ENCODE results near the gene JPT2.

Gene JPT2

DNA sequence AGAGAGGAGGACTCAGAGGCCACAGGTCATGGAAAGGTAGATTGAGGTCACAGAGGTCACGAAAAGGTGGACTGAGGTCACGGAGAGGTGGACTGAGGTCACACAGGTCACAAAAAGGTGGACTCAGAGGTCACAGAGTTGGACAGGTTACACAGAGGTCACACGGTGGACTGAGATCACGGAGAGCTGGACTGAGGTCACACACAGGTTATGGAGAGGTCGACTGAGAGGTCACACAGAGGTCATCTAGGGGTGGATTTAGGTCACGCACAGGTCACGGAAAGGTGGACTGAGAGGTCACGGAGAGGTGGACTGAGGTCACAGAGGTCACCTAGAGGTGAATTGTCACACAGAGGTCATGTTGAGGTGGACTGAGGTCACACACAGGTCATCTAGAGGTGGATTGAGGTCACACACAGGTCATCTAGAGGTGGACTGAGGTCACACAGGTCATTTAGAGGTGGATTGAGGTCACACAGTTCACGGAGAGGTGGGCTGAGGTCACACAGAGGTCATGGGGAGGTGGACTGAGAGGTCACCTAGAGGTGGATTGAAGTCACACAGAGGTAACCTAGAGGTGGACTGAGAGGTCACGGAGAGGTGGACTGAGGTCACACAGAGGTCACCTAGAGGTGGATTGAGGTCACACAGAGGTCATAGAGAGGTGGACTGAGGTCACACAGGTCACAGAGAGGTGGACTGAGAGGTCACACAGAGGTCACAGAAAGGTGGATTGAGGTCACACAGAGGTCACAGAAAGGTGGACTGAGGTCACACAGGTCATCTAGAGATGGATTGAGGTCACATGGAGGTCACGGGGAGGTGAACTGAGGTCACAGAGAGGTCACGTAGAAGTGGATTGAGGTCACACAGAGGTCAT lies 26.7 kb upstream of the JPT2 start:
- Histone ChIP-seq H3K27me3 (ENCODE audit: control insufficient read depth in 2 of 2, insufficient read depth in 2 of 2, low read length in 2 of 2) (no peaks in the 10 kb centered on the region), H3K36me3 (ENCODE audit: control insufficient read depth in 2 of 2, insufficient read depth in 2 of 2, low read length in 2 of 2) (peaks cover 34 to 49% of the 10 kb centered on the region in 2 donors), H3K4me1 (ENCODE audit: control insufficient read depth in 2 of 2, insufficient read depth in 2 of 2, low read length in 2 of 2) (no peaks in the 10 kb centered on the region), H3K9me3 (ENCODE audit: control insufficient read depth in 2 of 2, low read length in 2 of 2) (no peaks in the 10 kb centered on the region), H3K9ac (ENCODE audit: low read depth in 1 of 2, low read length in 2 of 2) (no peak overlapping the region), H3K4me3 (ENCODE audit: low read length in 2 of 2) (no peak overlapping the region), H3K27ac (ENCODE audit: low read depth in 2 of 2, low read length in 2 of 2) (no peak overlapping the region)

DNA sequence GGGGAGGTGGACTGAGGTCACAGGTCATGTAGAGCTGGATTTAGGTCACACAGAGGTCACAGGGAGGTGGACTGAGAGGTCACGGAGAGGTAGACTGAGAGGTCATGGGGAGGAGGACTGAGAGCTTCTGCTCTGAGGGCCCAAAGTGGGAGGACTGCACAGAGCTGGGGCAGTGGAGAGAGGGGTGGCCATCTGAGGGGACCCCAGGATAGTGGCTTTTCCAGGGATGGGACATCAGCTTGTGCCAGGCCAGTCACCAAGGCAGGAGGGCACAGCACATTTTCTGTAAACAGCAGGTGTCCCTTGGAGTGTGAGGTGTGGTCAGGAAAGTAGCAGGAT lies 26.1 kb upstream of the JPT2 start:
- Histone ChIP-seq H3K9me3 (ENCODE audit: control insufficient read depth in 2 of 2, low read length in 2 of 2) (no peaks in the 10 kb centered on the region), H3K36me3 (ENCODE audit: control insufficient read depth in 2 of 2, insufficient read depth in 2 of 2, low read length in 2 of 2) (peaks cover 34 to 51% of the 10 kb centered on the region in 2 donors), H3K27me3 (ENCODE audit: control insufficient read depth in 2 of 2, insufficient read depth in 2 of 2, low read length in 2 of 2) (no peaks in the 10 kb centered on the region), H3K27ac (ENCODE audit: low read depth in 2 of 2, low read length in 2 of 2) (no peak overlapping the region), H3K9ac (ENCODE audit: low read depth in 1 of 2, low read length in 2 of 2) (no peak overlapping the region), H3K4me1 (ENCODE audit: control insufficient read depth in 2 of 2, insufficient read depth in 2 of 2, low read length in 2 of 2) (no peaks in the 10 kb centered on the region), H3K4me3 (ENCODE audit: low read length in 2 of 2) (no peak overlapping the region)

DNA sequence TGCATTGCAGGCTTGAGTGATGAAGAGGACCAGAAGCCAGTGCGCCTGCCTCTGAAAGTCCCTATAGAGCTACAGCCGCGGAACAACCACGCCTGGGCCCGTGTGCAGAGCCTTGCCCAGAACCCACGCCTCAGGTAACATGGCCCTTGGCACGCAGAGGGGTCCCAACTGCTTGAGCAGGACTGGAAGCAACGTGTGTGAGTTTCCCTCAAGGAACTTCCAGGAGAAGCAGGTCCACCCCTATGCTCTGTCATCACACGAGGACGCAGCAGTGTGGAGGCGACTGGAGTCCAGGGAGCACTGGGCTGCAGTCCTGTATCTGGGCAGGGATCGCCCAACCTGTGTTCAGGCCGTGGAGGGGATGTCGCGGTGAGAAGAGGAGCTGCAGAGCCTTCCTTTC lies 25.1 kb upstream of the JPT2 start:
- Histone ChIP-seq H3K4me3 (ENCODE audit: low read length in 2 of 2) (no peak overlapping the region), H3K36me3 (ENCODE audit: control insufficient read depth in 2 of 2, insufficient read depth in 2 of 2, low read length in 2 of 2) (peaks cover 36 to 61% of the 10 kb centered on the region in 2 donors), H3K4me1 (ENCODE audit: control insufficient read depth in 2 of 2, insufficient read depth in 2 of 2, low read length in 2 of 2) (no peaks in the 10 kb centered on the region), H3K9me3 (ENCODE audit: control insufficient read depth in 2 of 2, low read length in 2 of 2) (no peaks in the 10 kb centered on the region), H3K27me3 (ENCODE audit: control insufficient read depth in 2 of 2, insufficient read depth in 2 of 2, low read length in 2 of 2) (no peaks in the 10 kb centered on the region), H3K9ac (ENCODE audit: low read depth in 1 of 2, low read length in 2 of 2) (no peak overlapping the region), H3K27ac (ENCODE audit: low read depth in 2 of 2, low read length in 2 of 2) (no peak overlapping the region)

DNA sequence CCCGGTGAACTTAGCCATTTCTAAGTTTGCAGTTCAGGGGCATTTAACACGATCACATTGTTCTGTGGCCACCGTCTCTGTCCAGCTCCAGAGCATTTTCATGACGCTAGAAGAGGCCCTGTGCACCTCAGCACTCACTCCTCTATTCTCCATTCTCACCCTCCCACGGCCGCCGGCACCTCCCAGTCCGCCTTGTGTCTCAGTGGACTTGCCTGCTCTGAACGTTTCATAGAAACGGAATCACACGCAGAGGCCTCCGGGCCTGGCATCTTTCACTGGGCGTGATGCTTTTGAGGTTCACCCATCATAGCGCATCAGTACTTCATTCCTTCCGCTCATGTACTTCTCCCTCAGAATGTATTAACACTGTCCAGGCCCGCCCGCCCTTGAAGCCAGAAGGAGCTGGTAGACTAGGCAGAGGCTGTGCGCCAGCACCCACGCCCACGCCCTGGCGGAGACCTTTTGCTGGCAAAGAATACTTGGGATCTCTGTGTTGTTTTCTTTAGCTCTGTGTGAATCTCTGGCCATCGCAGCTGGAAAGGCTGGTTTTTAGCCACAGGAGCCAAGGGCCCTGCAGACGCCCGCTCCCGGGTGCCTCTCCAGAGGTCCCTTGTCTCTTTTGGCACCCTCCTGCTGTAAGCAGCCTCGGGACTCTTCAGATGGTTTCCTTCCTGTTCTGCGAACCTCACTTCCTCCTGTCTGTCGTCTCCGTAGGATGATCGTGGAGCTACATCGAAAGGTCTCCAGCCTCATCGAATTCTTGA lies 23.4 kb upstream of the JPT2 start:
- H3K4me3 ChIP-seq (ENCODE audit: low read length in 2 of 2) = no peak overlapping the region
- no peaks in the 10 kb centered on the region for H3K27me3 ChIP-seq (ENCODE audit: control insufficient read depth in 2 of 2, insufficient read depth in 2 of 2, low read length in 2 of 2)
- no peak overlapping the region for H3K9ac ChIP-seq (ENCODE audit: low read depth in 1 of 2, low read length in 2 of 2)
- no peak overlapping the region for H3K27ac ChIP-seq (ENCODE audit: low read depth in 2 of 2, low read length in 2 of 2)
- peaks cover 40 to 66% of the 10 kb centered on the region in 2 donors for H3K36me3 ChIP-seq (ENCODE audit: control insufficient read depth in 2 of 2, insufficient read depth in 2 of 2, low read length in 2 of 2)
- no peaks in the 10 kb centered on the region for H3K4me1 ChIP-seq (ENCODE audit: control insufficient read depth in 2 of 2, insufficient read depth in 2 of 2, low read length in 2 of 2)
- H3K9me3 ChIP-seq (ENCODE audit: control insufficient read depth in 2 of 2, low read length in 2 of 2) = no peaks in the 10 kb centered on the region

DNA sequence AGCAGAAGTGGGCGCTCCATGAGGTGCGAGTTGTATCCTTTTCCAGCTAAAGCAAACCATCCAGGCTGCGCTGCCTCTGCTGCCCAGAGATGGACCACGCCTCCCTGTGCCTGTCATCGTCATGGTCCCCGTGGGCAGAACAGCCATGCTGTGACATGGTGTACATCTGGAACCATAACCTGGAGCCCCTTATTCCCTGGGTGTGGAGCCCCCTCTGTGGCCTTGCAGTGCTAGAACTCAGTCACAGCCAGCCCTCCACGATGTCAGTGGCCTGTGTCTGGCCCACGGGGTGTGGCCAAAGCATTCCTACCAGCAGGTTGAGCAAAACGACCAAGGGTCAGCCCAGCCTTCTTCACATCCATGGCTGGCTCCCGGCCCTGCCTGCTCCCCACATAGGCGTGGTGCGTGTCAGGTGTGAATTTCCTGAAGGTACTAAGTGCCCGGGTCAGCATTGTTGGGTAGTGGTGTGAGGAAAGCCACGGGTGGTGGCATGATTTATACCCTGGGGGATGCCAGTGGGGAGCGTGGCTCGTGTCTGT lies 22.7 kb upstream of the JPT2 start:
- H3K9me3 ChIP-seq (ENCODE audit: control insufficient read depth in 2 of 2, low read length in 2 of 2) = no peaks in the 10 kb centered on the region
- H3K9ac ChIP-seq (ENCODE audit: low read depth in 1 of 2, low read length in 2 of 2) = no peak overlapping the region
- no peaks in the 10 kb centered on the region for H3K4me1 ChIP-seq (ENCODE audit: control insufficient read depth in 2 of 2, insufficient read depth in 2 of 2, low read length in 2 of 2)
- H3K36me3 ChIP-seq (ENCODE audit: control insufficient read depth in 2 of 2, insufficient read depth in 2 of 2, low read length in 2 of 2) = peaks cover 47 to 71% of the 10 kb centered on the region in 2 donors
- H3K27me3 ChIP-seq (ENCODE audit: control insufficient read depth in 2 of 2, insufficient read depth in 2 of 2, low read length in 2 of 2) = no peaks in the 10 kb centered on the region
- H3K27ac ChIP-seq (ENCODE audit: low read depth in 2 of 2, low read length in 2 of 2) = no peak overlapping the region
- no peak overlapping the region for H3K4me3 ChIP-seq (ENCODE audit: low read length in 2 of 2)

DNA sequence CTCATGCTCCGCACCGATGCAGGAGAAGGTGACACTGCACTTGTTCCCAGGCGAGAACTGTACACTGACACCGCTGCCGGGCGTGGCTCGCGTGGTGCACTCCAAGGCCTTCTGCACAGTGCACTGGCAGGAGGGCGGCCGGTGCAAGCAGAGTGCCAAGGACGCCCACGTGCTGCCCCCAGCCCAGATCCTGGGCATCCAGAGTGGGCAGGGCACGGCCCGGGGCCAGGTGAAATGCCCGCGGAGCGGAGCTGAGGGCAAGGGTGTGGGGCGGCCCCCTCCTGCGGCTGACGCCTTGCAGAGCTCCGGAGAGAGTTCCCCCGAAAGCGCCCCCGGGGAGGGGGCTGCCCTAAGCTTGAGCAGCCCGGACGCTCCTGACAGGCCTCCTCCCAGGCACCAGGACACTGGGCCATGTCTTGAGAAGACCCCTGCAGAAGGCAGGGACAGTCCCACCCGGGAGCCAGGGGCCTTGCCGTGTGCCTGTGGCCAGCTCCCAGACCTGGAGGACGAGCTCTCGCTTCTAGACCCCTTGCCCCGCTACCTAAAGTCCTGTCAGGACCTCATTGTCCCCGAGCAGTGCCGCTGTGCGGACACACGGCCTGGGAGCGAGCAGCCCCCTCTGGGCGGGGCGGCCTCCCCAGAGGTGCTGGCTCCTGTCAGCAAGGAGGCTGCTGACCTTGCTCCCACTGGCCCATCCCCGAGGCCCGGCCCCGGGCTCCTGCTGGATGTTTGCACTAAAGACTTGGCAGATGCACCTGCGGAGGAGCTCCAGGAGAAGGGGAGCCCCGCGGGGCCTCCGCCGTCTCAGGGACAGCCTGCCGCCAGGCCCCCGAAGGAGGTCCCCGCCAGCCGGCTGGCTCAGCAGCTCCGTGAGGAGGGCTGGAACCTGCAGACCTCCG lies 21.9 kb upstream of the JPT2 start:
- no peaks in the 10 kb centered on the region for H3K9me3 ChIP-seq (ENCODE audit: control insufficient read depth in 2 of 2, low read length in 2 of 2)
- H3K36me3 ChIP-seq (ENCODE audit: control insufficient read depth in 2 of 2, insufficient read depth in 2 of 2, low read length in 2 of 2) = peaks cover 49 to 64% of the 10 kb centered on the region in 2 donors
- no peaks in the 10 kb centered on the region for H3K27me3 ChIP-seq (ENCODE audit: control insufficient read depth in 2 of 2, insufficient read depth in 2 of 2, low read length in 2 of 2)
- H3K9ac ChIP-seq (ENCODE audit: low read depth in 1 of 2, low read length in 2 of 2) = no peak overlapping the region
- no peak overlapping the region for H3K27ac ChIP-seq (ENCODE audit: low read depth in 2 of 2, low read length in 2 of 2)
- H3K4me1 ChIP-seq (ENCODE audit: control insufficient read depth in 2 of 2, insufficient read depth in 2 of 2, low read length in 2 of 2) = no peaks in the 10 kb centered on the region
- H3K4me3 ChIP-seq (ENCODE audit: low read length in 2 of 2) = no peak overlapping the region

DNA sequence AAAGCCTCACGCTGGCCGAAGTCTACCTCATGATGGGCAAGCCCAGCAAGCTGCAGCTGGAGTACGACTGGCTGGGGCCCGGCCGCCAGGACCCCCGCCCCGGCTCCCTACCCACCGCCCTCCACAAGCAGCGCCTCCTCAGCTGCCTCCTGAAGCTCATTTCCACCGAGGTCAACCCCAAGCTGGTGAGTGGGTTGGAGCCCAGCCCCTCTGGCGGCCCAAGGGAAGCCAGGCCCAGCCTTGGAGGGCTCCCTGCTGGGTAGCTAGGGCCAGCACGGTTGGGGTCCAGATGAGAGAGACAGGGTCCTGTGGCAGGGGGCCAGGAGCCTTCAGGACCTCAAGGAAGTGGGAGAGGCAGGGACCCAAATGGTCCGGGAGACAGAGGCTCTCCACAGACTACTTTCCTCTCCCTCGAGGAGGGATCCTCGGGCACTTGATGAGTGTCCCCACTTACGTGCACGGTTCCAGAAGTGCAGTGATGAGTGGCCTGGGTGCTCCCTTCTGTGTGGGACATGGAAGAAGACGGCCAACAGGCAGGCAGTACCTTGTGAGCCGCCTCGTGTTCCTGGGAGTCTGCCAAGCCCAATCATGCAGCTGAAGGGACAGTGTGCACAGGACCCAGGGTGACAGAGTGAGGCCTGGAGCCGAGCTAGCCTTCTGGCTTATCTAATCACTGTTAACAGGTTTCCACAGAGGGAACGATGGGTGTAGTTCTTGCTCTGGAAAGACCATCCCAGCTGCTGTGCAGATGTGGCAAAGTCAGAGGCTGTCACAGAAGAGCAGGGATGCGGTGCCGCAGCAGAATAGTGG lies 21.1 kb upstream of the JPT2 start:
- Histone ChIP-seq H3K27me3 (ENCODE audit: control insufficient read depth in 2 of 2, insufficient read depth in 2 of 2, low read length in 2 of 2) (no peaks in the 10 kb centered on the region), H3K9me3 (ENCODE audit: control insufficient read depth in 2 of 2, low read length in 2 of 2) (no peaks in the 10 kb centered on the region), H3K4me1 (ENCODE audit: control insufficient read depth in 2 of 2, insufficient read depth in 2 of 2, low read length in 2 of 2) (no peaks in the 10 kb centered on the region), H3K36me3 (ENCODE audit: control insufficient read depth in 2 of 2, insufficient read depth in 2 of 2, low read length in 2 of 2) (peaks cover 48 to 64% of the 10 kb centered on the region in 2 donors), H3K9ac (ENCODE audit: low read depth in 1 of 2, low read length in 2 of 2) (no peak overlapping the region), H3K4me3 (ENCODE audit: low read length in 2 of 2) (no peak overlapping the region), H3K27ac (ENCODE audit: low read depth in 2 of 2, low read length in 2 of 2) (no peak overlapping the region)

DNA sequence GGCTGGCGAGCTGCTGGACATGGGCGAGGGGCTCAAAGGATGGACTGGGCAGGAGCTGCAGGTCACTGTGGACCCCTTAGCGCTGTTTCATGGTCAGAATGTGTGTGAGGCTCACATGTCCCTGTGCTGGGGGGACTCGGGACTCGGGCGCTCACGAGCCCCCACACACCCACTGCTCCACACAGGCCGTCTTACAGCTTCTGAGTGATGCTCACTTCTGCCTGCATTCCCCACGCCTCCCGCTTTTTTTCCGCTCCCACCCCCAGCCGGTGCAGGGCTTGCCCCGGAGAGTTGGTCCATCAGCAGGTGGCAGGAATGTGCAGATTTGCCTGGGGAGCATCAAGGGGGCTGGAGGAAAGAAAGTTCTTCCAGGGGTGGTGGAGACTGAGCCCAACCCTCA lies 20.2 kb upstream of the JPT2 start:
- Histone ChIP-seq H3K27ac (ENCODE audit: low read depth in 2 of 2, low read length in 2 of 2) (no peak overlapping the region), H3K9ac (ENCODE audit: low read depth in 1 of 2, low read length in 2 of 2) (no peak overlapping the region), H3K9me3 (ENCODE audit: control insufficient read depth in 2 of 2, low read length in 2 of 2) (no peaks in the 10 kb centered on the region), H3K36me3 (ENCODE audit: control insufficient read depth in 2 of 2, insufficient read depth in 2 of 2, low read length in 2 of 2) (peaks cover 45 to 62% of the 10 kb centered on the region in 2 donors), H3K27me3 (ENCODE audit: control insufficient read depth in 2 of 2, insufficient read depth in 2 of 2, low read length in 2 of 2) (no peaks in the 10 kb centered on the region), H3K4me3 (ENCODE audit: low read length in 2 of 2) (no peak overlapping the region), H3K4me1 (ENCODE audit: control insufficient read depth in 2 of 2, insufficient read depth in 2 of 2, low read length in 2 of 2) (no peaks in the 10 kb centered on the region)

DNA sequence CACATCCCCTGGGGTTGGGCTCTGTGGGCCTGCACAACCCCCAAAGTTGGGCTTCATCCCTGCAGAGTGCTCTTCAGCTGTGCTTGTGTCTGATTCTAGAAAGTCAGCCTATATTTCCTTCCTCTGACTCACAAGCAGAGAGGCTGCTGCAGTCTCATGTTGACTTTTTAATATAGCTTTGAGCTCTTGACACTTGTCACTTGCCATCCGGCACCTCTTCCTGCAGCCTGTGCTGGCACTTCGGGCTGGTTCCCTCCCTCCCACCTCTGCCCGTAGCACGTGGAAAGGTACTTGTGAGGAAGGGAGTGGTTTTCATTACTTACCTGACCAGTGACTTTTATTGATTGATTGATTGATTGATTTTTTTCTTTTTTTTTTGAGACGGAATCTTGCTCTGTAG lies 19.0 kb upstream of the JPT2 start:
- Histone ChIP-seq H3K4me3 (ENCODE audit: low read length in 2 of 2) (no peak overlapping the region), H3K36me3 (ENCODE audit: control insufficient read depth in 2 of 2, insufficient read depth in 2 of 2, low read length in 2 of 2) (peaks cover 47 to 63% of the 10 kb centered on the region in 2 donors), H3K27me3 (ENCODE audit: control insufficient read depth in 2 of 2, insufficient read depth in 2 of 2, low read length in 2 of 2) (no peaks in the 10 kb centered on the region), H3K4me1 (ENCODE audit: control insufficient read depth in 2 of 2, insufficient read depth in 2 of 2, low read length in 2 of 2) (no peaks in the 10 kb centered on the region), H3K27ac (ENCODE audit: low read depth in 2 of 2, low read length in 2 of 2) (no peak overlapping the region), H3K9ac (ENCODE audit: low read depth in 1 of 2, low read length in 2 of 2) (no peak overlapping the region), H3K9me3 (ENCODE audit: control insufficient read depth in 2 of 2, low read length in 2 of 2) (no peaks in the 10 kb centered on the region)
